K562 (cell line): ENCODE measurements around the gene BBLN.

Source experiments
- NFYB ChIP-seq: IDR thresholded peaks from 2 replicates; pipeline ENCODE4 v1.6.1; 2011; ENCODE audit warnings: mild to moderate bottlenecking, moderate library complexity; ENCODE audit not compliant: insufficient read length; ENCODE audit errors: extremely low read depth
- POLR2AphosphoS5 ChIP-seq: IDR thresholded peaks from 2 replicates; pipeline ENCODE4 v1.6.1; 2011; ENCODE audit warnings: mild to moderate bottlenecking, low read depth, low read length, moderate library complexity; ENCODE audit not compliant: control insufficient read depth, insufficient read depth
- TCF7L2 ChIP-seq: fragments of 150-350 bp; IDR thresholded peaks from 2 replicates; pipeline ENCODE4 v1.6.1; 2016; ENCODE audit warnings: low read depth, mild to moderate bottlenecking, low read length, moderate library complexity
- ZNF280B ChIP-seq: fragments of 250-450 bp; sonication (Bioruptor Pico); IDR thresholded peaks from 2 replicates; pipeline ENCODE4 v1.5.1; 2021; ENCODE audit warnings: mild to moderate bottlenecking
- TF ChIP-seq, protein P1 (sequence below), 2 experiments: fragments of 450-650 bp; conservative IDR thresholded peaks; 2 replicates each; pipeline ENCODE4 v1.6.1; 2017; ENCODE audit warnings: mild to moderate bottlenecking in 2 of 2, moderate library complexity in 2 of 2
- TF ChIP-seq, protein P2 (sequence below), 3 experiments: IDR thresholded peaks in 2 of 3; conservative IDR thresholded peaks in 1 of 3; 2 replicates each; pipeline ENCODE4 v1.5.1; 2011 to 2012; ENCODE audit warnings: low read length in 3 of 3, mild to moderate bottlenecking in 3 of 3, control low read depth in 2 of 3, improper control_type of control experiment in 1 of 3, inconsistent platforms in 1 of 3, low read depth in 1 of 3, mixed read lengths in 1 of 3, moderate library complexity in 1 of 3; ENCODE audit not compliant: insufficient read depth in 2 of 3
- TF ChIP-seq, protein P3 (sequence below), 2 experiments: fragments of 450-650 bp in 1 of 2; sonication (generic) in 1 of 2; formaldehyde crosslinking in 1 of 2; IDR thresholded peaks in 1 of 2; conservative IDR thresholded peaks in 1 of 2; 2 replicates each; pipeline versions ENCODE4 v1.6.1 to v1.8.1; 2016 to 2023; ENCODE audit warnings: mild to moderate bottlenecking in 2 of 2, moderate library complexity in 2 of 2, inconsistent platforms in 1 of 2, missing genetic modification reagents in 1 of 2

DNA sequence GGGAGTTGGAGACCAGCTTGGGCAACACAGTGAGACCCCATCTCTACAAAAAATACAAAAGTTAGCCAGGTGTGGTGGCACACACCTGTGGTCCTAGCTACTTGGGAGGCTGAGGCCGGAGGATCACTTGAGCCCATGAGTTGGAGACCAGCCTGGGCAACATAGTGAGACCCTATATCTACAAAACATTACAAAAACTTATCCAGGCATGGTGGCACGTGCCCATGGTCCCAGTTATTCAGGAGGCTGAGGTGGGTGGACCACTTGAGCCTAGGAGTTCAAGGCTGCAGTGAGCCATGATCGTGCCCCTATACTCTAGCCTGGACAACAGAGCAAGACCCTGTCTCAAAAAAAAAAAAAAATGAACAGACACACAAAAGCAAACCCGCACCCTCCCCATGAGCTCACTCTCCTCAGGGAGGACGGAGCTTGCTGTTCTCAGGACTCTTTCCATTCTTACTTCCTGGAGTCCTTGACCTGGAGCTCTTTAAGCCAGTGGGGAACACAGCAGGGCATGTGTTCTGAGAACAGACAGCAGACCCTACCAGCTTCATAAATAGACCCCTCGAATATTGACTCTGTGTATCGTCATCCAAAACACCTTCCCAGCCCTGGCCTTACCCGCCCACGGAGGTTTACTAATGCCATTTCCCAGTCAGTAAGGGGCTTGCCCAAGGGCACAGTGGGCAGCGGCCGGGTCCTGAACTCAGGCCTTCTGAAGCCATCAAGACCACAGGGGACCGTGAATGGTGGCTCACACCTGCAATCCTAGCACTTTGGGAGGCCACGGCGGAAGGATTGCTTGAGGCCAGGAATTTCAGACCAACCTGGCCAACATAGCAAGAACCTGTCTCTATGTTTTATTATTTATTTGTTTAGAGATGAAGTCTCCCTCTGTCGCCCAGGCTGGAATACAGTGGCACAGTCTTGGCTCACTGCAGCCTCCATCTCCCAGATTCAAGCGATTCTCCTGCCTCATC, 43.7 kb upstream of the BBLN start:
- TF ChIP-seq, protein P1, sequence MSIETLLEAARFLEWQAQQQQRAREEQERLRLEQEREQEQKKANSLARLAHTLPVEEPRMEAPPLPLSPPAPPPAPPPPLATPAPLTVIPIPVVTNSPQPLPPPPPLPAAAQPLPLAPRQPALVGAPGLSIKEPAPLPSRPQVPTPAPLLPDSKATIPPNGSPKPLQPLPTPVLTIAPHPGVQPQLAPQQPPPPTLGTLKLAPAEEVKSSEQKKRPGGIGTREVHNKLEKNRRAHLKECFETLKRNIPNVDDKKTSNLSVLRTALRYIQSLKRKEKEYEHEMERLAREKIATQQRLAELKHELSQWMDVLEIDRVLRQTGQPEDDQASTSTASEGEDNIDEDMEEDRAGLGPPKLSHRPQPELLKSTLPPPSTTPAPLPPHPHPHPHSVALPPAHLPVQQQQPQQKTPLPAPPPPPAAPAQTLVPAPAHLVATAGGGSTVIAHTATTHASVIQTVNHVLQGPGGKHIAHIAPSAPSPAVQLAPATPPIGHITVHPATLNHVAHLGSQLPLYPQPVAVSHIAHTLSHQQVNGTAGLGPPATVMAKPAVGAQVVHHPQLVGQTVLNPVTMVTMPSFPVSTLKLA (conservative IDR thresholded peaks at IDR 0.05) = no peak
- TF ChIP-seq, protein P2, sequence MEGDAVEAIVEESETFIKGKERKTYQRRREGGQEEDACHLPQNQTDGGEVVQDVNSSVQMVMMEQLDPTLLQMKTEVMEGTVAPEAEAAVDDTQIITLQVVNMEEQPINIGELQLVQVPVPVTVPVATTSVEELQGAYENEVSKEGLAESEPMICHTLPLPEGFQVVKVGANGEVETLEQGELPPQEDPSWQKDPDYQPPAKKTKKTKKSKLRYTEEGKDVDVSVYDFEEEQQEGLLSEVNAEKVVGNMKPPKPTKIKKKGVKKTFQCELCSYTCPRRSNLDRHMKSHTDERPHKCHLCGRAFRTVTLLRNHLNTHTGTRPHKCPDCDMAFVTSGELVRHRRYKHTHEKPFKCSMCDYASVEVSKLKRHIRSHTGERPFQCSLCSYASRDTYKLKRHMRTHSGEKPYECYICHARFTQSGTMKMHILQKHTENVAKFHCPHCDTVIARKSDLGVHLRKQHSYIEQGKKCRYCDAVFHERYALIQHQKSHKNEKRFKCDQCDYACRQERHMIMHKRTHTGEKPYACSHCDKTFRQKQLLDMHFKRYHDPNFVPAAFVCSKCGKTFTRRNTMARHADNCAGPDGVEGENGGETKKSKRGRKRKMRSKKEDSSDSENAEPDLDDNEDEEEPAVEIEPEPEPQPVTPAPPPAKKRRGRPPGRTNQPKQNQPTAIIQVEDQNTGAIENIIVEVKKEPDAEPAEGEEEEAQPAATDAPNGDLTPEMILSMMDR (IDR thresholded peaks at IDR 0.05 in 2 of 3, conservative IDR thresholded peaks at IDR 0.05 in 1 of 3; ENCODE audit: insufficient read depth in 2 of 3, low read depth in 1 of 3, low read length in 3 of 3) = no peak
- TF ChIP-seq POLR2AphosphoS5 (no peak), TCF7L2 (no peak), NFYB (no peak), ZNF280B (no peak)
- TF ChIP-seq, protein P3, sequence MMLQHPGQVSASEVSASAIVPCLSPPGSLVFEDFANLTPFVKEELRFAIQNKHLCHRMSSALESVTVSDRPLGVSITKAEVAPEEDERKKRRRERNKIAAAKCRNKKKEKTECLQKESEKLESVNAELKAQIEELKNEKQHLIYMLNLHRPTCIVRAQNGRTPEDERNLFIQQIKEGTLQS (IDR thresholded peaks at IDR 0.05) = no peak
- TF ChIP-seq, protein P3 (CRISPR knock-in tag; conservative IDR thresholded peaks at IDR 0.05) = no peak
